ENCODE data around the gene PLOD1.

PLOD1 gene

DNA sequence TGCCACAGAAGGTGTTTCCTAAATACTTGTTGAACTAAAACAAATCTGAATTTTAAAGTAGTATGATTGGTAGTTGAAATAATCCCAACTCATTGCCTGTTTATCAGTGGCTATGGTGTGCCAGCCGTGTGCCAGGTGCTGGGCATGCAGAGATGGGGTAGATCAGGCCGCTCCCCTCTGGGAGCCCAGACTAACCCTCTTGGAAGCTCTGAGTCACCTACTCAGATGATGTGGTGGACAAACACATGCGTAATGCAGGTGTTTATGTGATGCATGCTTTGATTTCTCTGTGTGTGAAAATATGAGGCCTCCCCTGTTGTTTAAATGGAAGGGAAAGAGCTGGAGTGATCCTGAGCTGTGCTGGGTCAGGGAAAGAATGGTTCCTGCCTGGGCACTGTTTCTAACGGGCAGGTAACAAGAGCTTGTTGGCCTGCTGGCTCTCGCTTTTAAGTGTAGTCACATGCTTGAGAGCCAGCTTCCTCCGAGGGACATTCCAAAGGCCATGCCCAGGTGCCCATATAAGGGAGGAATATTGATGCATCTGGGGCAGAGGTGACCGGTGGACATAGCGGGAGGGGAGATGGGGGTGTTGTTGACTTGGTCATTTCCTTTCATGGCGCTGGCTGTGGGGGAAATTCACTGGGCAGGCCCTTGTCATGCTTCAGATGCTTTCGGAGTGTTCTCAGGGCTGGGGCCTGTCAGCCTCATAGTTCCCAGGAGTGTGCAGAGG is 56.0 kb downstream of the PLOD1 start:
- H3F3A ChIP-seq (ENCODE audit: insufficient read depth) = no peaks in the 10 kb centered on the region
- no peaks in the 10 kb centered on the region for H4K20me1 ChIP-seq (ENCODE audit: low read depth, low read length)
- H3K27ac ChIP-seq (ENCODE audit: low read depth, low read length) = no peak overlapping the region
- H3K9me3 ChIP-seq (ENCODE audit: insufficient read depth, low read length) = no peaks in the 10 kb centered on the region
- no peak overlapping the region for H3K4me3 ChIP-seq (ENCODE audit: insufficient read depth, low read length, poor library complexity, severe bottlenecking)
- peaks cover 5% of the 10 kb centered on the region for H3K36me3 ChIP-seq (ENCODE audit: low read length)
- no peaks in the 10 kb centered on the region for H3K27me3 ChIP-seq (ENCODE audit: low read length)
- no peak overlapping the region for H3K9ac ChIP-seq (ENCODE audit: low read length)
- TF ChIP-seq CTCF (IDR thresholded peaks at IDR 0.05; ENCODE audit: insufficient read depth, low read length, poor library complexity, severe bottlenecking) = no peak
- TF ChIP-seq EZH2phosphoT487 (conservative IDR thresholded peaks at IDR 0.05; ENCODE audit: low read length) = no peak
- no peak overlapping the region for H2AFZ ChIP-seq (ENCODE audit: low read depth, low read length, severe bottlenecking)
- no peak overlapping the region for H3K4me2 ChIP-seq (ENCODE audit: low read depth, low read length, poor library complexity, severe bottlenecking)
- H3K9me2 ChIP-seq (replicated peaks; ENCODE audit: insufficient read depth, low read length) = no peaks in the 10 kb centered on the region
- H3K79me2 ChIP-seq (ENCODE audit: insufficient read depth, low read length) = peaks cover 27% of the 10 kb centered on the region

DNA sequence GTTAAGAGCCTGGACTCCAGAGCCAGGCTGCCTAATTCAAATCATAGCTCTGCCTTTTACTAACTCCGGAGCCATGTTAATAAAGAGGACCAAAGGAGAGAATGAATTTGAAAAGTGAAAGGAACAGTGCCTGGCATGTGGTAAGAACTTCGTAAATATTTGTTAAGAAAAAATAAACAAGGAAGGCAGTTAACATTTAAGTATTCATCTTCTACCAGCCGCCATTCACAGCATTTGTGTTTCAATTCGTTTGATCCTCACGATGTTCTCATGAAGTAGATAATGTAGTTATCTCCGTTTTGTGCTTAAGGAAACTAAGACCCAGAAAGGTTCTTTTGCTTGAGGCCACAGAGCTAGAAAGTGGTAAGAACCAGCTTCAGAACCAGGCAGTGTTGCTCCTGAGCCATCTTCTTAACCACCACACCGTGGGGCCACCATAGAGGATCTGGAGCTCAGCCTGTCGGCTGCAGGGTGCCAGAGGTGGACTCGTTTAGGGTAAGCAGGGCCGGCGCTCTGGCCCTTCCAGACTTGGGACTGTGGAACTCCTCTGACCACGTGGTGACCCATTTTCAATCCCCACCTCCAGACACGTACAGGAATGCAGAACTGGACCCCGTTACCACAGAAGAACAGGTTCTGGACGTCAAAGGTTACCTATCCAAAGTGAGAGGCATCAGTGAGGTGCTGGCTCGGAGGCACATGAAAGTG is 57.6 kb downstream of the PLOD1 start:
- H3K36me3 ChIP-seq (ENCODE audit: low read length) = peaks cover 5% of the 10 kb centered on the region

DNA sequence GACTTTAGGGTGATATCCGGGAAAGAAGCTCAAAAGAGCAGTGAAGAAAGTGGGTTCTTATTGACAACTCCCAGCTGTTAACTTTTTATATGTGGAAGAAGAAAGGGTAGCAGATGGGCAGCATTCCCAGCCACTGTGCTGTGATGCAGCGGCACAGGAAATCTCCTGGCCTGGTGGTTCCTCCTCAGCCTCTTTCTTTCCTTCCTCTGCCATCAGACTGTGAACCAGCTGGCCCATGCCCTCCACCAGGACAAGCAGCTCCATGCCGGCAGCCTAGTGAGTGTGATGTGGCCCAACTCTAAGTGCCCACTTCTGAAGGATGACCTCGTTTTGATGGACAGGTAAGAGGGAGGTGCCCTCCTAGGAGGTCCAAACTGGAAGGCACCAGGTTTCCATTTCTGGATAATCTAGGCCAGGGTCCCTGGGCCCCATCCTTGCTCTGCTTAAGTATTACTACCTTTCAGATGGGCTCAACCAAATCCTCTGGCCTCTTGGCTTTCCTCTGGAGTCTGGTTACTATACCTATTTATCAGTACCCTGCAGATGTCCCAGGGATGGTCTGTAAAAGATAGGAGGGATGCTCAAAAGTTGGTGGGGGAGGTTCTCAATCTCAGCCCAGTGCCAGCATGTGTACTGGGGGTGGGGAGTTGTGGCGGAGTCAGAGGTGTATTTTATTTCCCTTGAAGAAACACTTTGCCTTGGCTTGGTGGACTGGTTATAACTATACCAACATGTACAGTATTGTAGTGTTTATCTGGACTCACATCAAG is 62.7 kb downstream of the PLOD1 start:
- Histone ChIP-seq H2AFZ (ENCODE audit: low read depth, low read length, severe bottlenecking) (no peak overlapping the region), H3K4me2 (ENCODE audit: low read depth, low read length, poor library complexity, severe bottlenecking) (no peak overlapping the region), H3K79me2 (ENCODE audit: insufficient read depth, low read length) (no peaks in the 10 kb centered on the region), H3K4me3 (ENCODE audit: insufficient read depth, low read length, poor library complexity, severe bottlenecking) (no peak overlapping the region), H3K9ac (ENCODE audit: low read length) (no peak overlapping the region), H3K9me2 (replicated peaks; ENCODE audit: insufficient read depth, low read length) (no peaks in the 10 kb centered on the region), H4K20me1 (ENCODE audit: low read depth, low read length) (no peaks in the 10 kb centered on the region), H3K27me3 (ENCODE audit: low read length) (no peaks in the 10 kb centered on the region), H3K27ac (ENCODE audit: low read depth, low read length) (no peak overlapping the region), H3K36me3 (ENCODE audit: low read length) (peaks cover 7% of the 10 kb centered on the region), H3K9me3 (ENCODE audit: insufficient read depth, low read length) (no peaks in the 10 kb centered on the region), H3F3A (ENCODE audit: insufficient read depth) (no peaks in the 10 kb centered on the region)
- TF ChIP-seq CTCF (IDR thresholded peaks at IDR 0.05; ENCODE audit: insufficient read depth, low read length, poor library complexity, severe bottlenecking) = no peak
- no peak for TF ChIP-seq EZH2phosphoT487 (conservative IDR thresholded peaks at IDR 0.05; ENCODE audit: low read length)

More for the DNA sequence above, 57.6 kb downstream of the PLOD1 start:
- TF ChIP-seq CTCF (IDR thresholded peaks at IDR 0.05; ENCODE audit: insufficient read depth, low read length, poor library complexity, severe bottlenecking) (no peak), EZH2phosphoT487 (conservative IDR thresholded peaks at IDR 0.05; ENCODE audit: low read length) (no peak)
- no peak overlapping the region for H3K27ac ChIP-seq (ENCODE audit: low read depth, low read length)
- H3K27me3 ChIP-seq (ENCODE audit: low read length) = no peaks in the 10 kb centered on the region
- H2AFZ ChIP-seq (ENCODE audit: low read depth, low read length, severe bottlenecking) = no peak overlapping the region
- no peaks in the 10 kb centered on the region for H3K9me2 ChIP-seq (replicated peaks; ENCODE audit: insufficient read depth, low read length)
- peaks cover 12% of the 10 kb centered on the region; the same call in 1 of the 2 replicates for H3K79me2 ChIP-seq (ENCODE audit: insufficient read depth, low read length)
- H3K4me2 ChIP-seq (ENCODE audit: low read depth, low read length, poor library complexity, severe bottlenecking) = no peak overlapping the region
- no peak overlapping the region for H3K4me3 ChIP-seq (ENCODE audit: insufficient read depth, low read length, poor library complexity, severe bottlenecking)
- H3K9me3 ChIP-seq (ENCODE audit: insufficient read depth, low read length) = no peaks in the 10 kb centered on the region
- H4K20me1 ChIP-seq (ENCODE audit: low read depth, low read length) = no peaks in the 10 kb centered on the region
- H3K9ac ChIP-seq (ENCODE audit: low read length) = no peak overlapping the region
- no peaks in the 10 kb centered on the region for H3F3A ChIP-seq (ENCODE audit: insufficient read depth)
